ENCODE data around the gene PARPBP. TPM values are rescaled to one million over a fixed set of nuclear protein-coding genes. Genes with fewer than 3 reads are reported as not detected.
"Not testable (repeated sequence)": the region's sequence is repeated elsewhere in the genome, so short reads cannot be mapped to it uniquely, and the experiment has no call there.

Gene PARPBP
- total RNA-seq, 1 donor from 2014 or later, result 10.4 TPM

- ATAC-seq, result not testable (repeated sequence)
These were observed 35.2 kb downstream of the PARPBP start for GRCh38 chr12:102155206-102155605.

DNA sequence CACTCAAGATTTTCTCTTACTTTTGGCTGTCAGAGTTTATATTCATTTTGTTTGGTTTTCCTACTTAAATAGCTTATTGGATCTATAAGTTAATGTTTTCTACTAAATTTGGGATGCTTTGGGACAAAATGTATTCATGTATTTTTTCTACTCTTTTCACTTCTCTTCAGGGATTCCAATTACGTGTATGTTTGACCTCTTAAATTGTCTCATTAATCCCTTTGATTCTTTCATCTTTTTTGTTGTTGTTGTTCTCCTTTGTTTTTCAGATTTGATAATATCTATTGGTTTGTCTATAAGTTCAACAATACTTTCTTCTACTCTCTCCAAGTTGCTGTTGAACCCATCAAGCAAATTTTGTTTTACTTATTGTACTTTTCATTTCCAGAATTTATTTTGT, 43.4 kb downstream of the PARPBP start:
- no peak for ATAC-seq

- no peak for ATAC-seq
These were observed 48.0 kb downstream of the PARPBP start for GRCh38 chr12:102167821-102168604.

DNA sequence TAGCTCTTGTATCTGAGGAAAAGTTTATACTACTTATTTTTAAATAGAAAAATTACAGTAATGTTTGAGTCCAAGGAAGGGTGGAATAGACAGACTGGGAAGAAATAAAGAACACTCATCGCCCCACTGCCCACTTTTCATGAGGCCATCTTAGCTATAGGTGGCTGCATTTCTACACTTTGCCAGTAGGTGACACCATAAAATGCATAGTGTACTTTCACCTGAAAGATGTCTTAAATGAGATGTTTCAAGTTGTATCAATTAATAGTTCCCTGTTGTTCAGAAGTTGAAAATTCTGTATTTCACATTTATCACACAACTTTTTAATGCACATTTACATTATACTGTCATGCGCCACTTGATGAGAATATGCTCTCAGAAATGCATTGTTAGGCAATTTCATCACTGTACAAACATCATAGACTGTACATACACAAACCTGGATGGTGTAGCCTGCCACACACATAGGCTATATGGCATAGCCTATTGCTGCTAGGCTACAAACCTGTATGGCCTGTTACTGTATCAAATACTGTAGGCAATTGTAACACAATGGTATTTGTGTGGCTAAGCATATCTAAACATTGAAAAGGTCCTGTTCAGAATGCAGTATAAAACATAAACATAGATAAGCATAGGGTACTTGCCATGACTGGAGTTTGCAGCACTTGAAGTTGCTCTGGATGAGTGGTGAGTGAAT, 50.1 kb downstream of the PARPBP start:
- peak; percentile 53 for ATAC-seq

DNA sequence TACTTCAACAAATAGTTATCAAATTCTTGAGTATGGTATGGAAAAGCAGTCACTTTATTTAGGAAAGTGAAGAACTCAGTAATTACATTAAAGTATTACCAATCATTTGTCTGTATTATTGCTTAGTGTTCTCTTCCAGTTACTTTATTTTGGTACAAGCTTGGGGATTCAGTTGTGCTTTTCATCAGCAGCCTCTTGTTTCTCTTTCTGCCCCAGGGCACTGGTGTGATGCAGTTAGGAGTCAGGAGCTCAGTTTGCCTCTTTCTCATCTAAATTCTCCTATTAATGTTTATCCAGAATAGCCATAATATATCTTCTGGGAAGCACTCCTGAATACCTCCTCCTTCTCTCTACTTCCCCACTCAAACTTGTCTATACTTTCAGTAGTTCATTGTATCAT, 52.0 kb downstream of the PARPBP start:
- no peak for ATAC-seq

DNA sequence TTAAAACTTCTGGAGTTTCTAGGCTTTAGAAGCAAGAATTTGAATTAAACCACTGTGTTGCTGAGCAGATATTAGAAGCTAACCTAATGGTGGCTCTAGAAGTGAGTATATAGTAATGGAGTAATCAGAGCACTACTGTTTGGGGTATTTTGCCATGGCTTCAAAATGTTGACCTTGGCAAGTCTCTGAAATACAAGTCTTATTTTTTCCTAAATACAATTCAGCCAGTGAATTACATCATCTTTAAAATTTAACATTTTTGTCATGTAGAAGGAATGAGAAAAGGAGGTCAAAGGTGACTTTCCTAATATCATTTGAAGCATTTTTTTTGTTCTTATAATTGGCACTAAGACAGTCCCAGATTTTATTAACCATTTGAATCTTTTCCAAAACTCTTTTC, 52.5 kb downstream of the PARPBP start:
- no peak for ATAC-seq

GRCh38 chr12:102174117-102174516, 54.1 kb downstream of the PARPBP start:
- no peak for ATAC-seq

GRCh38 chr12:102174761-102175160, 54.8 kb downstream of the PARPBP start:
- no peak for ATAC-seq

DNA sequence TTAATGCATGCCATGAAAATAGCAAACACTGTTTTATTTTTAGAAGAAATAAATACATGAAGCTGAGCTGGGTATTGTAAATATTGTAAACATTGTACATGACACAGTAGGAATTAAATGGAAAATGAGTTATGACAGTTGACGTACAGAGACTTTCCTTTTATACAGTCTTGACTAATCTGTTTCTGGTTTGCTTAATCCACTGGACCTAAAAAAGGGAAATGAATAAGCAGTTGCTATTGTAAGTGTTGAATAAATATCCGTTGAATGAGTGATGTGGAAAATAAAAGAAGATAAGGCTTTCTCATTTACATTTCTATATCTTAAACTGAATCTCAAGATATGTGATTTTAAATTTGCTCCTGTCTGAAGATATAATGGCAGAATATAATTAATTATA, 62.7 kb downstream of the PARPBP start:
- ATAC-seq, result peak; percentile 57

DNA sequence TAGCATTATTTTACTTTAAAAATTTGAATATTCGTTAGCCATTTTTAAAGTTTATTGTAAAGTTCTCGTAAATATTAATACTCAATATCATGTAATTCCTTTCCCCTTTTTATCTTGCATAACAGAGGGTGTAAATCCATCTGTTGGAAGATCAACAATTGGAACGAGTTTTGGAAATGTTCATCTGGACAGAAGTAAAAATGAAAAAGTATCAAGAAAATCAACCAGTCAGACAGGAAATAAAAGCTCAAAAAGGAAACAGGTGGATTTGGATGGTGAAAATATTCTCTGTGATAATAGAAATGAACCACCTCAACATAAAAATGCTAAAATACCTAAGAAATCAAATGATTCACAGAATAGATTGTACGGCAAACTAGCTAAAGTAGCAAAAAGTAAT, 75.8 kb downstream of the PARPBP start:
- no peak for ATAC-seq

GRCh38 chr12:102197789-102198188, 77.8 kb downstream of the PARPBP start, which contains the start of gene PMCH:
TSS of gene PMCH (minus strand) at chr12:102197833. CDS start at chr12:102197770, 63 bp downstream.
- ATAC-seq, result peak; percentile 52

- no peak for ATAC-seq
These were observed 81.6 kb downstream of the PARPBP start for GRCh38 chr12:102201436-102202061.

DNA sequence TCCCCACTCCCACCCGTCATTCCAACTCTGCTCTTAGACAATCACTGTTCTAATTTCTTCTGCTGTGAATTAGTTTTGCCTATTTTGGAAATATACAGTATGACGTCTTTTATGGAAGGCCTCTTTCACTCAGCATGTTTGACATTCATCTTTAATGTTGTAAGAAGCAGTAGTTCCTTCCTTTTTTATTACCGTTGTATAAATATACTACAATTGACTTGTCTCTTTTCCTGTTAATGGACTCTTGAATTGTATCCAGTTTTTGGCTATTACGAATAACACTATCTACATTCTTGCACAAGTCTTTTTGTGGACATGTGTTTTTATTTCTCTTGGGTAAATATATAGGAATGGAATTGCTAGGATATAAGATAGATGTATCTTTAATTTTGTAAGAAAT, 82.6 kb downstream of the PARPBP start:
- ATAC-seq, result no peak

DNA sequence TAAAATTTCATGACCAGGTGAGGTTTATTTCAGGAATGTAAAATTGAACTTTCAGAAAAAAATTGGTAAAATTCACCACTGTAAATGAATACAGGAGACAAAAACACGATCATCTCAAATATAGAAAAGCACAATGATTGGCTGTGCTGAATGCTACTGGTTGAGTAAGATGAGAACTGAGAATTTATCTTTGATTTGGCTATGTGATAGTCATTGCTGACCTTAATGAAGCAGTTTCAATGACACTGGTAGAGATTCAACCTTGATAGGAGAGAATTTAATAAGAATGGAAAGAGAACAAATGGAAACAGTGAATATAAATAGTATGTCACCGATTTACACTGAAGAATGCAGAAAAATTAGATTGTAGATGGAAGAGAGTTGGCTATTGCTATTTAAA, 84.0 kb downstream of the PARPBP start:
- no peak for ATAC-seq

DNA sequence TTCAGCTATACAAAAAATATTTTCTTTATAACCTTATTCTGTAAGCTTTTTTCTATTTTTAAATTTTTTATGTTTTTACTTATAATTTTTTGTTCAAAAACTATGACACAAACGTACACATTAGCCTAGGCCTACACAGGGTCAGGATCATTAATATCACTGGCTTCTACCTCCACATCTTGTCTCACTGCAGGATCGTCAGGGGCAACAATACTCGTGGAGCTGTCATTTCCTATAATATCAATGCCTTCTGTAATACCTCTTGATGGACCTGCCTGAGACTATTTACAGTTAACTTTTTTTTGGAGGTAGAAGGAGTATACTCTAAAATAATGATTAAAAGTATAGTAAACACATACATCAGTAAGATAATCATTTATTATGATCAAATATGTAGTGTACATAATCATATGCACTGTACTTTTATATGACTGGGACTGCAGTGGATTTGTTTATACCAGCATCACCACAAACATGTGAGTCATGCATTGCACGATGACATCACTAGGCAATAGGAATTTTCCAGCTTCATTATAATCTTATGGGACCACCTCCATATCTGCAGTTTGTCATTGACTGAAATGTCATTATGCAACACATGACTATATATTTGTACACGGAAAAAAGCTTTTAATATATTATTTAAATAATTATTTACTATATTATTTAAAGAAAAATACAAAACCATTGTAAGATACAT, 96.2 kb downstream of the PARPBP start:
- ATAC-seq, result no peak

DNA sequence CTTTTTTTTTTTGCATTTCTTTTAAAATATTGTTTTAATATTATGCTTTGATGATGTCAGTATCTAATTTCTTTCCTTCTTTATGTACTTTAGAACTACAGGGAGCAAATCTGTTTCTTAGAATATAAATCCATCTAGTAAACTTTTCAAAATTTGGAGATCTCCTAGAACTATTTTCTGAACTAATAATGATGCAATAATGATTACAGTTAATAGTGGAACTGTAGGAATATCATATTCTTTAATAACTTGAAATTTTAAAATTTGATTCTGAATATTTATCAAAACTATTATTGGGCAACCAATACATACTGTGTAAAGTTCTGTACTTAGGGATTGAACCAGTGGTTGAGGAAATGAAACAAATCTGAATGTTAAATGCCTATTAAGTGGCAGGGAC, 100.8 kb downstream of the PARPBP start:
- ATAC-seq, result no peak

GRCh38 chr12:102227954-102228353, 108.0 kb downstream of the PARPBP start:
- ATAC-seq, result no peak

GRCh38 chr12:102232036-102232435, 112.1 kb downstream of the PARPBP start:
- ATAC-seq, result no peak

- no peak for ATAC-seq
These were observed 112.5 kb downstream of the PARPBP start for GRCh38 chr12:102232446-102232845.

- ATAC-seq, result no peak
These were observed 114.6 kb downstream of the PARPBP start for GRCh38 chr12:102234599-102234998.

DNA sequence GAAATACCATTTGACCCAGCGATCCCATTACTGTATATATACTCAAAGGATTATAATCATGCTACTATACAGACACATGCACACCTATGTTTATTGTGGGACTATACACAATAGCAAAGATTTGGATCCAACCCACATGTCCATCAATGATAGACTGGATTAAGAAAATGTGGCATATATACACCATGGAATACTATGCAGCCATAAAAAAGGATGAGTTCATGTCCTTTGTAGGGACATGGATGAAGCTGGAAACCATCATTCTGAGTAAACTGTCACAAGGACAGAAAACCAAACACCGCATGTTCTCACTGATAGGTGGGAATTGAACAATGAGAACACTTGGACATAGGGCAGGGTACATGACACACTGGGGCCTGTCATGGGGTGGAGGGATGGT, 120.9 kb downstream of the PARPBP start:
- ATAC-seq, result not testable (repeated sequence)

Data from esophagus mucosa (tissue), 1 donor.